ENCODE measurements around the gene PITPNM1.

DNA sequence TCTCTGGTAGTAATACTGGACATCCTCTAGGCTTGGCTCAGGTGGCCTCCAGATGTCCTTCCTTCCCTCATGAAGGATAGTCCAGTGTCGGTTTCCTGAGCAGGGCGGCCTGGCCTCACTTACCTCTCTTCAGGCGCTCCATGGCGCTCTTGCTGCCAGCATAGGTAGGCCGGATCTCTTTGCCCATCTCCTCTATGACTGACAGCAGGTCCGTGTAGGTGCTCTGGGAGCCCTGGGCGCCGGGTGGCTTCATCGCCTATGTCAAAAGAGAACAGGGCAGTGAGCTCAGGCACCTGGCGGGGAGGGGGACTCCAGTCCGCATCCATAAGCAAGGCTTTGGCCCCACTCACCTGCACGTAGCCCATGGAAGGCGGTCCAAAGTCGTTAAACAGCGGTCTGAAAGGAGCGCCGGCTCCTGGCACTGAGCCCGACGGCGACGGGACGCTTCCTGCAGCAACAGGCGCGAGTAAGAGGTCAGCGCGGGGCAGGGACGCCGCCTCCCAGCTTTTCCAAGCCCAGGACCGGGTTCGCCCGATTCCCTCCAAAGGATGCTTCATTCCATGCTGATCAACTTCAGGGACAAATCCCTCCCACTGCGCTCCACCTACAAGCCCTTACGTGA lies 2.2 kb upstream of the PITPNM1 start:
- TF ChIP-seq ZFP30 (CRISPR knock-in tag; IDR thresholded peaks at IDR 0.05) (no peak), RARB (CRISPR knock-in tag; IDR thresholded peaks at IDR 0.05) (no peak), ARNTL (CRISPR knock-in tag; IDR thresholded peaks at IDR 0.05; ENCODE audit: borderline replicate concordance, low read depth) (no peak), PPARA (CRISPR knock-in tag; IDR thresholded peaks at IDR 0.05; ENCODE audit: borderline replicate concordance) (no peak)
